Epithelial cell of proximal tubule (primary cell): ENCODE results near the gene CNEP1R1. TPM values are rescaled to one million over a fixed set of nuclear protein-coding genes. Genes with fewer than 3 reads are reported as not detected.

ENCODE experiments used
- DNase-seq: peaks from one replicate; pipeline ENCODE4 v3.0.0-alpha.2; 2011; ENCODE audit warnings: low read depth
- H3K4me3 ChIP-seq: 2 replicates; pipeline ENCODE4 v1.5.1; 2011; ENCODE audit warnings: low read depth, mild to moderate bottlenecking, low read length
- CTCF ChIP-seq: conservative IDR thresholded peaks from 2 replicates; pipeline ENCODE4 v1.5.1; 2012; ENCODE audit warnings: low read depth, mild to moderate bottlenecking, low read length
- total RNA-seq: library from RNA; depleted of rRNA; stranded (reverse); fragments of >200 nt; gene quantifications from 2 replicates; pipeline ENCODE4 v1.2.3, GENCODE V29; 2015

CNEP1R1 gene
- total RNA-seq, 1 donor from 2014 or later: 13.1 TPM

DNA sequence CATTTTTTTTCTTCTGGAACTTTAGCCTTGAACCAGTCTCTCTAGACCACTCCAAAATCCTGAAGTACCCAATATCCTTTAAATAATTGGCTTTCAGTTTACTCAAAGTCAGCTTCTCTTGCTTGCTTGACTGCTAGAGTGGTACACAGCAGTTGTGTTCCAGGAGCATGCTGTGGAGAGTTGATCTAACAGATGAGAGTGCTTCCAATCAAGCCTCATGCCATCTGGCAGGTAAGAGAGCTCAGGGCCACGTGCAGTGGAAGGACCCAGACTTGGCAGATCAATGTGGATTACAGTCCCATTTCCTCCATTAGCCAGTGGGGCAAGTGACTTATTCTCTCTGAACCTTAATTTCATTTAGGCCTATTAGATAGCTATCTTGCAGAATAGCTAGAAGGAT, 15.7 kb downstream of the CNEP1R1 start:
- no peak for TF ChIP-seq CTCF
- H3K4me3 ChIP-seq: no peak overlapping the region
- no peak for DNase-seq

DNA sequence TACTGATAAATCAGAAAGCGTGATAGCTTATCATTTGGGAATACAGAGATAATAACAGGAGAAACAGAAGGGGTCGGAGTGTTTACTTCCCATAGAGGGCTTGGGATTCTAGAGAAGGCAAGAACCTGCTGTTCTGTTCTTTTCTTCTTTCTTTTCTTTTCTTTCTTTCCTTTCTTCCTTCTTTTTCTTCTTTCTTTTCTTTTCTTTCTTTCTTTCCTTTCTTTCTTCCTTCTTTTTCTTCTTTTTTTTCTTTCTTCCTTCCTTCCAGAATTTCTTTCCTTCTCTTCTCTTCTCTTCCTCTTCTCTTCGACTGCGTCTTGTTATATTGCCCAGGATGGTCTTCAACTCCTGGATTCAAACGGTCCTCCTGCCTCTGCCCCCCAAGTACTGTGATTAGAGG, 18.3 kb downstream of the CNEP1R1 start:
- DNase-seq: no peak
- TF ChIP-seq CTCF: no peak
- no peak overlapping the region for H3K4me3 ChIP-seq

DNA sequence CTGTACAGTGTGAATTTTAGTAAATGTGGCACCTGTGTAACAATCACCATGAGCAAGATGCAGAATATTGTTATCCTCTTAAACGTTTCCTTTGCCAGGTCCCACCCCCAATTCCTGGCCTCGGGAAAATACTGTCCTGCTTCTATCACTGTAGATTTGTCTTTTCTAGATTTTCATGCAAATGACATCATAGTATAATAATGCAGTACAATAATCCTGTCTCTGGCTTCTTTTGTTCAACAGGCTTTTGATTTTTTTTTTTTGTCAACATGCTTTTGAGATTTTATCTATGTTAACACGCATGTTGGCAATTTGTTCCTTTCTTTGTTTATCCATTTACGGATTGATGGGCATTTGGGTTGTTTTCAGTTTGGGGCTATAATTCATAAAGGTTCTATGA, 20.4 kb downstream of the CNEP1R1 start:
- H3K4me3 ChIP-seq: no peak overlapping the region
- TF ChIP-seq CTCF: no peak
- DNase-seq: no peak

DNA sequence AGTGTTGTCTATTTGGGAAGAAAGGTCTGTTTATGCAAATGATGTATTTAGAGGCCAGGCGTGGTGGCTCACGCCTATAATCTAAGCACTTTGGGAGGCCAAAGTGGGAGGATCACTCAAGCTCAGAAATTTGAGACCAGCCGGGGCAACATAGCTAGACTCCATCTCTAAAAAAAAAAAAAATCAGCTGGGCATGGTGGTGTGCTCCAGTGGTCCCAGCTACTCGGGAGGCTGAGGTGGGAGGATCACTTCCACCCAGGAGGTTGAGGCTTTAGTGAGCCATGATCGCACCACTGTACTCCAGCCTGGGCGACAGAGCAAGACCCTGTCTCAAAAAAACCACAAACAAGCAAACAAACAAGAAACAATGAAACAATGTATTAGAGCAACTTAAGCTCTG, 21.8 kb downstream of the CNEP1R1 start:
- DNase-seq: no peak
- TF ChIP-seq CTCF: no peak
- H3K4me3 ChIP-seq: no peak overlapping the region

GRCh38 chr16:50047864-50048263, 22.8 kb downstream of the CNEP1R1 start:
- no peak for DNase-seq
- no peak overlapping the region for H3K4me3 ChIP-seq
- no peak for TF ChIP-seq CTCF

DNA sequence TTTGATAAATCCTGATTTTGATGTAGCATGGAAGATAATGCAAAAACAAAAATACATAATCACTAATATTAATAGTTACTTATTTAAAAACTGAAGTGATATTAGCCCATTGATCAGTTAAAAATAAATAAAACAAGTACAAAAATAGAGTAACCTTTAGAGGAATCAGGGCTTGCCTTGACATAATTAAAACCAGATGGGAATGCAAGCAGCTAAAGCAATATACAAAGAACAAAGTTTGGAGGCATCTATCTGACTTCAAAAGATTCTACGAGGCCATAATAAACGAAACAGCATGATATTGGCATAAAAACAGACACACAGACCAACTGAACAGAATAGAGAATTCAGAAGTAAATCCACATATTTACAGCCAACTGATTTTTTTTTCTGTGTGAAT, 25.8 kb downstream of the CNEP1R1 start:
- DNase-seq: no peak
- TF ChIP-seq CTCF: no peak
- H3K4me3 ChIP-seq: no peak overlapping the region

DNA sequence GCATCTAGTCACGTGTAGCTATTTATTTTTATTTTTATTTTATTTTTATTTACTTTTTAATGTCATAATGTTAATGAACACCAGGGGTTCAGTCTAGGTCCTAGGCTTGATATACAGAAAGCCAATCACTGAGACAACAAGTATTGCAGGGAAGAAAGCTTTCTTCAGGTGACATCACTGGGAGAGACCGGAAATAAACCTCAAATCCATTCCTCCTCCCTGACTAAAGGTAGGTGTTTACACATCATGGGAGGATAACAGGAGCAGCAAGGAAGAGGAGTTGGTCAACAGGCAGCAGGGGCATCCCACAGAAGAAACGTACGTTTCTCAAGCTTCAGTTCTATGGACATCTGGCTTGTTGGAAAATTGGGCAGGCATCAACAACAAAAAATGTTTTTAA, 31.2 kb downstream of the CNEP1R1 start:
- no peak overlapping the region for H3K4me3 ChIP-seq
- no peak for TF ChIP-seq CTCF
- DNase-seq: no peak
